ENCODE data around the gene CACNA1H. TPM values are rescaled to one million over a fixed set of nuclear protein-coding genes. Genes with fewer than 3 reads are reported as not detected.

CACNA1H gene
- polyA plus RNA-seq = under 1 TPM in 1 of 3 donors, not detected in 2; 0.22 TPM

DNA sequence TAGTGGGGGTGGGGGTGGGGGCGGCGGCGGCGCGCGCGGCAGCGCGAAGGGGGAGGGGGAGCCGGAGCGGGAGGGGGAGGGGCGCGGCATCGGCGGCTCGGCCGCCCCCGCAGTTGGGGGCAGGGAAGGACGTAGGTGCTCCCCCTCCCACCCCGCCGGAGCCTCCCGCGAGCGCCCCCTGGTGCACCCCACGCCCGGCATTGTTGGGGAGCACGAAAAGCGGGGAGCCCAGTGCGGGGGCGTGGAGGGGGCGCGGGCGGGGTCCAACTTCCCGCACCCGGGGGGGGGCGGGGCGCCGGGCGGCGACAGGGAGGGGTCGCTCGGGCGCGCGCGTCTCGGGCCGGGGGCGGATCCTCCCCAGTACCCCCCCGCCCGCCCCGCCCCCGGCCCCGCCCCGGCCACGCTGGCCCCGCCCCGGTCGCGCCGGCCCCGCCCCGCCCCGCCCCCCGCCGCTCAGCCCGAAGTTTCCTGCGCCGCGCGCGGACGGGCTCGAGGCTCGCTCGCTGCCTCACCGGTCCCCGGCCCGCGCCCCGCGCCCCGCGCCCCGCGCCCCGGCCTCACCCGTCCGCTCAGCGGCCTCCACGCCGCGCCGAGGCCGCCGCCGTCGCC, at the start of gene CACNA1H:
Gene CACNA1H, plus strand, starts transcription at position 456 of the 609 bp plus-strand sequence. CDS start 632 bp downstream, outside the sequence.
- peak; percentile 37 to 43 (median 37) for DNase-seq
- no peaks in the 10 kb centered on the region for H3K36me3 Mint-ChIP-seq
- peaks cover 0 to 2% of the 10 kb centered on the region in 2 donors for H3K4me1 Mint-ChIP-seq
- peaks cover 4 to 8% (median 5%) of the 10 kb centered on the region in 3 donors for H3K27me3 Mint-ChIP-seq (ENCODE audit: low read depth in 3 of 3)
- H3K9me3 Mint-ChIP-seq = no peaks in the 10 kb centered on the region
- H3K4me3 Mint-ChIP-seq = peak within 1 kb of the TSS; percentile 15 to 56 (median 36)
- no peak within 1 kb of the TSS for H3K27ac Mint-ChIP-seq

- Mint-ChIP-seq H3K9me3 (no peaks in the 10 kb centered on the region), H3K27me3 (ENCODE audit: low read depth in 3 of 3) (peaks cover 0 to 7% (median 0%) of the 10 kb centered on the region in 3 donors), H3K27ac (no peak overlapping the region), H3K36me3 (no peaks in the 10 kb centered on the region), H3K4me1 (no peaks in the 10 kb centered on the region), H3K4me3 (no peak overlapping the region)
- DNase-seq = no peak
Observed at GRCh38 chr16:1103636-1103980, 49.3 kb upstream of the CACNA1H start.

- no peak overlapping the region for H3K4me3 Mint-ChIP-seq
- H3K36me3 Mint-ChIP-seq = no peaks in the 10 kb centered on the region
- peaks cover 0 to 3% (median 0%) of the 10 kb centered on the region in 3 donors for H3K27me3 Mint-ChIP-seq (ENCODE audit: low read depth in 3 of 3)
- DNase-seq = no peak
- H3K9me3 Mint-ChIP-seq = no peaks in the 10 kb centered on the region
- H3K27ac Mint-ChIP-seq = no peak overlapping the region
- H3K4me1 Mint-ChIP-seq = no peaks in the 10 kb centered on the region
Observed at GRCh38 chr16:1105888-1106620, 46.9 kb upstream of the CACNA1H start.

DNA sequence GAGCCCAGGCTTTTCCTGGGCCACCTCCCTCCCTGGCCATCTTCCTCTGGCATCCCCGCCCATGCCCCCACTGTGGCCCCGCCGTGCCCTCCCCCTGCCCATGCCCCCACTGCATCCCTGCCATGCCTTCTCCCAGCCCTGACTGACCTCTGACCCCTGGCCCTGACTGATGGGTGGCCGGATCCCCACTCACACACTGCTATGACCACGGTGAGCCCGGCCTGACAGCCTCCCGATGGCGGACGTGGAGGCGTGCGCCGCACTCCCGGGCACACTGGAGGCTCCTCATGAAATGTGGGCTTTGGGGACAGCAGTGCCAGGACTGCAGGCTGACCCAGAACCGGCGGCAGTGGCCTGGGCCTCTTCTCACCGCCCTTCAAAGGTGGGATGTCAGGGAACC, 46.2 kb upstream of the CACNA1H start:
- Mint-ChIP-seq H3K27me3 (ENCODE audit: low read depth in 3 of 3) (peaks cover 0 to 5% (median 0%) of the 10 kb centered on the region in 3 donors), H3K9me3 (no peaks in the 10 kb centered on the region), H3K36me3 (no peaks in the 10 kb centered on the region), H3K27ac (no peak overlapping the region), H3K4me3 (no peak overlapping the region), H3K4me1 (no peaks in the 10 kb centered on the region)
- DNase-seq = no peak

- DNase-seq = no peak
- no peaks in the 10 kb centered on the region for H3K4me1 Mint-ChIP-seq
- H3K27ac Mint-ChIP-seq = no peak overlapping the region
- H3K9me3 Mint-ChIP-seq = no peaks in the 10 kb centered on the region
- peaks cover 0 to 6% (median 0%) of the 10 kb centered on the region in 3 donors for H3K27me3 Mint-ChIP-seq (ENCODE audit: low read depth in 3 of 3)
- no peak overlapping the region for H3K4me3 Mint-ChIP-seq
- H3K36me3 Mint-ChIP-seq = no peaks in the 10 kb centered on the region
Observed at GRCh38 chr16:1107141-1107540, 45.8 kb upstream of the CACNA1H start.

DNA sequence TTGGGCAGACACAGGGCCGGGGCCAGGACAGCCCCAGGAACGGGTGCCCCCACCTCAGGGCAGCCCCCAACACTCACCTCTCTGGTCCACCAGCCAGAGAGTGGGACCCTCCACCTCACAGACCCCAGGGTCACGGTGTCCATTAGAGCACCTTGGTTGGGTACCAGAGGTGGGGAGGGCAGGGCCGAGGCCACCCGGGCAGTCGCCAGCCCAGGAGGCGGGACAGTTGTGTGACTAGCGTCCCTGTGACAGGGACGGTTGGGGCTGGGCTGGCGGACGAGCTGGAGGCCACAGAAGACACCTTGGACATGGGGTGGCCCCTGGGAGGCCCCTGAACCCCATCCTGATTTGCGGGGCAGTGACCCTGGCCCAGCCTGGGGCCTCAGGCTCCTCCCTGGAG, 45.2 kb upstream of the CACNA1H start:
- DNase-seq = no peak
- H3K27me3 Mint-ChIP-seq (ENCODE audit: low read depth in 3 of 3) = peaks cover 0 to 6% (median 0%) of the 10 kb centered on the region in 3 donors
- H3K4me3 Mint-ChIP-seq = no peak overlapping the region
- no peaks in the 10 kb centered on the region for H3K4me1 Mint-ChIP-seq
- no peaks in the 10 kb centered on the region for H3K36me3 Mint-ChIP-seq
- H3K9me3 Mint-ChIP-seq = no peaks in the 10 kb centered on the region
- no peak overlapping the region for H3K27ac Mint-ChIP-seq

DNA sequence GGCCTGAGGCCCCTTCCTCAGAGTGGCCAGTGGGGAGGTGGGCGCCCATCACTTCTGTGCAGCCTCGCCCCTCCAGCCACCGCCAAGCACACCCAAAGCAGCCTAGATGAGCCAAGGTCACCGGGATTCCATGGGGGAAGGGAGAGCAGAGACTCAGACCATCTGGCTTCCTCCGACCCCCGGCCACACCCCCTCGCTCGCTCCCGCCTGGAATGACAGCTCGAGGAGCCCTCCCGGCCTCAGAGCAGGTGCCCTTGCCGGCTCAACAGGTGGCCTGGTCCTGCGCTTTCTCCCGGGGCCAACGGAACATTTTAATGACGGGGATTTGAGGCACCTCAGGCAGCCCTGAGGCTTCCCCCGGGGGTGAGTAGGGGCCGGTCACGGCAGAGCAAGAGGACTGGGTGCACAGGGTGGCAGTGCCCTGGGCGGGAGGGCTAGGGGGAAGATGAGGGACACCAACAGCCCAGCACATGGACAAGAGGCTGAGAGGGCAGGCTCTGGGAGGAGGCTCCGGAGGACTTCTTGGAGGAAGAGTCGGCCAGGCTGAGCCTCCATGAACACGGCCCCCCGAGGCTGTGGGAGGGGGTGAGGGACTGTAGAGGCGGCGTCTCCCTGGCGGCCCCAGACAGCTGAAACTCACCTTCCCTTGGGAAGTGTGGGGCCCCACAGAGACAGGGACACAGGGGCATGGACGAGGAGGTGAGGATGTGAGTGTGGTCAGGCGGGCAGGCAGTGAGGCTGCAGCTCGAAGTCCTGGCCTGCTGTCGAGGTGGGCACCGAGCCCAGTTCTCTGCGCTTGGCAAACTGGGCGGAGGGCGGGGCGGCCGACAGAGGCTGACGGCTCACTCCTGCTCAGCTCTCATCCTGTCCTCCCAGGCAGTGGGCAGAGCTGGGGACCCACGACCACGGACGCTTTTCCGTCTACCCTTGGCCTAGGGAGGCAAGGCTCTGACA, 44.3 kb upstream of the CACNA1H start:
- Mint-ChIP-seq H3K9me3 (no peaks in the 10 kb centered on the region), H3K27me3 (ENCODE audit: low read depth in 3 of 3) (peaks cover 0 to 6% (median 0%) of the 10 kb centered on the region in 3 donors), H3K4me1 (no peaks in the 10 kb centered on the region), H3K27ac (no peak overlapping the region), H3K4me3 (no peak overlapping the region), H3K36me3 (no peaks in the 10 kb centered on the region)
- no peak for DNase-seq

DNA sequence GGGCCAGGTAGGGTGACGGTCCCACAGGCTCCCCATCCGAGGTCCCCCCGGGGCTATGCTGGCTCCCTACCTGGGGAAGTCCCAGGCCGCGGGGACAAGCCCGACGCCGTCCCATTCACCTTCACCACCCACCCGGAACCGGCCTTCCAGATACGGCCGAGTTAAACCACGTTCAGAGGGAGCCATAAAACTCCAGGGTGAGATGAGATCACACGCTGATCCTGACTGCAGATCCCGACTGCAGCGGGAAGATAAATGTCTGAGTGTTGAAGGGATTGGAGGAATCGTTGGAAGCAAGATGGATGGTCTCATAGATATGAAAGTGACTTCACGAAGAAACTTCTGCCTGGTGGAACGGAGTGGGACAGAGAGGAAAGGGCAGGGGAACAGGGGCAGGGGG, 43.3 kb upstream of the CACNA1H start:
- peak overlapping the region in 1 of 6 donors; percentile 13 for H3K27ac Mint-ChIP-seq

GRCh38 chr16:1112506-1113184, 40.3 kb upstream of the CACNA1H start:
- H3K9me3 Mint-ChIP-seq = no peaks in the 10 kb centered on the region
- no peak overlapping the region for H3K4me3 Mint-ChIP-seq
- H3K4me1 Mint-ChIP-seq = no peaks in the 10 kb centered on the region
- DNase-seq = no peak
- peaks cover 0 to 2% (median 0%) of the 10 kb centered on the region in 3 donors for H3K27me3 Mint-ChIP-seq (ENCODE audit: low read depth in 3 of 3)
- no peaks in the 10 kb centered on the region for H3K36me3 Mint-ChIP-seq
- no peak overlapping the region for H3K27ac Mint-ChIP-seq

More for the DNA sequence above, 43.3 kb upstream of the CACNA1H start:
- Mint-ChIP-seq H3K4me1 (no peaks in the 10 kb centered on the region), H3K27me3 (ENCODE audit: low read depth in 3 of 3) (peaks cover 0 to 2% (median 0%) of the 10 kb centered on the region in 3 donors), H3K9me3 (no peaks in the 10 kb centered on the region), H3K36me3 (no peaks in the 10 kb centered on the region), H3K4me3 (no peak overlapping the region)
- no peak for DNase-seq

GRCh38 chr16:1113489-1113888, 39.4 kb upstream of the CACNA1H start:
- Mint-ChIP-seq H3K9me3 (no peaks in the 10 kb centered on the region), H3K27ac (no peak overlapping the region), H3K4me3 (no peak overlapping the region), H3K36me3 (no peaks in the 10 kb centered on the region), H3K4me1 (no peaks in the 10 kb centered on the region), H3K27me3 (ENCODE audit: low read depth in 3 of 3) (peaks cover 0 to 2% (median 0%) of the 10 kb centered on the region in 3 donors)
- no peak for DNase-seq

GRCh38 chr16:1113889-1114526, 38.9 kb upstream of the CACNA1H start:
- no peaks in the 10 kb centered on the region for H3K9me3 Mint-ChIP-seq
- no peak overlapping the region for H3K4me3 Mint-ChIP-seq
- no peak overlapping the region for H3K27ac Mint-ChIP-seq
- DNase-seq = no peak
- peaks cover 0 to 2% (median 0%) of the 10 kb centered on the region in 3 donors for H3K27me3 Mint-ChIP-seq (ENCODE audit: low read depth in 3 of 3)
- H3K36me3 Mint-ChIP-seq = no peaks in the 10 kb centered on the region
- H3K4me1 Mint-ChIP-seq = no peaks in the 10 kb centered on the region

- Mint-ChIP-seq H3K4me1 (no peaks in the 10 kb centered on the region), H3K4me3 (no peak overlapping the region), H3K27me3 (ENCODE audit: low read depth in 3 of 3) (peaks cover 0 to under 1% (median 0%) of the 10 kb centered on the region in 3 donors)
Observed at GRCh38 chr16:1116693-1117077, 36.2 kb upstream of the CACNA1H start.

More at GRCh38 chr16:1116693-1117077, 36.2 kb upstream of the CACNA1H start:
- H3K27ac Mint-ChIP-seq = no peak overlapping the region
- no peaks in the 10 kb centered on the region for H3K9me3 Mint-ChIP-seq
- DNase-seq = no peak
- no peaks in the 10 kb centered on the region for H3K36me3 Mint-ChIP-seq
